ENCODE data around the gene VPS4B. TPM values are rescaled to one million over a fixed set of nuclear protein-coding genes. Genes with fewer than 3 reads are reported as not detected.
"Not testable (repeated sequence)": the region's sequence is repeated elsewhere in the genome, so short reads cannot be mapped to it uniquely, and the experiment has no call there.

Gene VPS4B
- total RNA-seq, result 10 to 100 TPM; 21.1 to 47.2 (median 35.3) TPM

GRCh38 chr18:63422087-63422863, at the start of gene VPS4B:
VPS4B (minus strand) TSS chr18:63422476; CDS start chr18:63422259, 217 bp downstream.
- Histone ChIP-seq H3K27ac (peak within 1 kb of the TSS; percentile 92 to 95), H3K4me3 (peak within 1 kb of the TSS; percentile 61 to 77 (median 69)), H3K4me1 (replicated peaks in 1 of 2) (peaks cover 3 to 4% of the 10 kb centered on the region in 2 donors)
- peak; percentile 92 to 98 (median 97) for ATAC-seq (replicated peaks in 6 of 8)
- in situ Hi-C loops (cut with MboI; ENCODE audit: low pct_unique_long_range_greater_than_20kb in 2 of 9, low sequenced_read_pairs in 9 of 9, unreplicated experiment in 9 of 9), result no loop called here
- 0 to 8% (median 2%) methylated on average over 4 to 38 of the region's 58 CpGs; no CpG with 5 or more reads in 4 of the 10 experiments for WGBS, 10 experiments

- H3K4me1 ChIP-seq (replicated peaks in 1 of 2), result no peaks in the 10 kb centered on the region
- no peak overlapping the region for H3K27ac ChIP-seq
- ATAC-seq (replicated peaks in 6 of 8), result no peak
- WGBS, 10 experiments, result 55 to 100% (median 87%) methylated on average over 1 to 5 of the region's 12 CpGs; no CpG with 5 or more reads in 4 of the 10 experiments
- in situ Hi-C loops (cut with MboI; ENCODE audit: low pct_unique_long_range_greater_than_20kb in 2 of 9, low sequenced_read_pairs in 9 of 9, unreplicated experiment in 9 of 9), result no loop called here
- no peak overlapping the region for H3K4me3 ChIP-seq
Measured at GRCh38 chr18:63470751-63471150, 48.5 kb upstream of the VPS4B start.

GRCh38 chr18:63468575-63468974, 46.3 kb upstream of the VPS4B start:
- no peak overlapping the region for H3K27ac ChIP-seq
- H3K4me1 ChIP-seq (replicated peaks in 1 of 2), result no peaks in the 10 kb centered on the region
- in situ Hi-C loops (cut with MboI; ENCODE audit: low pct_unique_long_range_greater_than_20kb in 2 of 9, low sequenced_read_pairs in 9 of 9, unreplicated experiment in 9 of 9), result no loop called here
- 25 to 100% (median 80%) methylated on average over 1 to 3 of the region's 3 CpGs; no CpG with 5 or more reads in 3 of the 10 experiments for WGBS, 10 experiments
- H3K4me3 ChIP-seq, result no peak overlapping the region
- peak in 3 of 8 experiments; percentile 37 to 74 (median 65) for ATAC-seq (replicated peaks in 6 of 8)

- Histone ChIP-seq H3K27ac (no peak overlapping the region), H3K4me3 (no peak overlapping the region), H3K4me1 (replicated peaks in 1 of 2) (no peaks in the 10 kb centered on the region)
- in situ Hi-C loops (cut with MboI; ENCODE audit: low pct_unique_long_range_greater_than_20kb in 2 of 9, low sequenced_read_pairs in 9 of 9, unreplicated experiment in 9 of 9), result no loop called here
- 0 to 100% (median 75%) methylated on average over 1 to 4 of the region's 4 CpGs; no CpG with 5 or more reads in 4 of the 10 experiments for WGBS, 10 experiments
- no peak for ATAC-seq (replicated peaks in 6 of 8)
Measured at GRCh38 chr18:63467699-63468098, 45.4 kb upstream of the VPS4B start.

- ATAC-seq (replicated peaks in 6 of 8), result no peak
- Histone ChIP-seq H3K4me1 (replicated peaks in 1 of 2) (no peaks in the 10 kb centered on the region), H3K27ac (no peak overlapping the region), H3K4me3 (no peak overlapping the region)
- in situ Hi-C loops (cut with MboI; ENCODE audit: low pct_unique_long_range_greater_than_20kb in 2 of 9, low sequenced_read_pairs in 9 of 9, unreplicated experiment in 9 of 9), result no loop called here
- 0 to 100% (median 57%) methylated on average over 1 to 2 of the region's 2 CpGs; no CpG with 5 or more reads in 2 of the 10 experiments for WGBS, 10 experiments
Measured at GRCh38 chr18:63465059-63465458, 42.8 kb upstream of the VPS4B start.

- no peak overlapping the region for H3K27ac ChIP-seq
- WGBS, 10 experiments, result 13 to 100% (median 86%) methylated on average over 1 to 2 of the region's 2 CpGs; no CpG with 5 or more reads in 1 of the 10 experiments
- H3K4me3 ChIP-seq, result no peak overlapping the region
- no peak for ATAC-seq (replicated peaks in 6 of 8)
- in situ Hi-C loops (cut with MboI; ENCODE audit: low pct_unique_long_range_greater_than_20kb in 2 of 9, low sequenced_read_pairs in 9 of 9, unreplicated experiment in 9 of 9), result no loop called here
- H3K4me1 ChIP-seq (replicated peaks in 1 of 2), result no peaks in the 10 kb centered on the region
Measured at GRCh38 chr18:63464434-63464833, 42.2 kb upstream of the VPS4B start.

GRCh38 chr18:63460414-63460813, 38.1 kb upstream of the VPS4B start:
- Histone ChIP-seq H3K4me1 (replicated peaks in 1 of 2) (no peaks in the 10 kb centered on the region), H3K27ac (no peak overlapping the region), H3K4me3 (no peak overlapping the region)
- 17 to 50% (median 20%) methylated on average over 1 of the region's 1 CpG; no CpG with 5 or more reads in 4 of the 10 experiments for WGBS, 10 experiments
- in situ Hi-C loops (cut with MboI; ENCODE audit: low pct_unique_long_range_greater_than_20kb in 2 of 9, low sequenced_read_pairs in 9 of 9, unreplicated experiment in 9 of 9), result no loop called here
- ATAC-seq (replicated peaks in 6 of 8), result no peak

- peaks cover 0 to 7% of the 10 kb centered on the region in 2 donors for H3K4me1 ChIP-seq (replicated peaks in 1 of 2)
- H3K4me3 ChIP-seq, result no peak overlapping the region
- in situ Hi-C loops (cut with MboI; ENCODE audit: low pct_unique_long_range_greater_than_20kb in 2 of 9, low sequenced_read_pairs in 9 of 9, unreplicated experiment in 9 of 9), result no loop called here
- ATAC-seq (replicated peaks in 6 of 8), result no peak
- H3K27ac ChIP-seq, result no peak overlapping the region
- WGBS, 10 experiments, result 3 to 94% (median 66%) methylated on average over 3 to 6 of the region's 6 CpGs; no CpG with 5 or more reads in 5 of the 10 experiments
Measured at GRCh38 chr18:63457977-63458376, 35.7 kb upstream of the VPS4B start.

- ATAC-seq (replicated peaks in 6 of 8), result peak in 3 of 8 experiments; percentile 93 to 96 (median 94)
- 16 to 100% (median 90%) methylated on average over 1 to 6 of the region's 8 CpGs; no CpG with 5 or more reads in 1 of the 10 experiments for WGBS, 10 experiments
- in situ Hi-C loops (cut with MboI; ENCODE audit: low pct_unique_long_range_greater_than_20kb in 2 of 9, low sequenced_read_pairs in 9 of 9, unreplicated experiment in 9 of 9), result no loop called here
- Histone ChIP-seq H3K27ac (no peak overlapping the region), H3K4me3 (no peak overlapping the region), H3K4me1 (replicated peaks in 1 of 2) (peaks cover 0 to 12% of the 10 kb centered on the region in 2 donors)
Measured at GRCh38 chr18:63454497-63454896, 32.2 kb upstream of the VPS4B start.

GRCh38 chr18:63452751-63453150, 30.5 kb upstream of the VPS4B start:
- H3K27ac ChIP-seq; in situ Hi-C loops (cut with MboI; ENCODE audit: low pct_unique_long_range_greater_than_20kb in 2 of 9, low sequenced_read_pairs in 9 of 9, unreplicated experiment in 9 of 9); ATAC-seq (replicated peaks in 6 of 8); H3K4me3 ChIP-seq: not testable (repeated sequence)
- WGBS, 10 experiments, result 80 to 100% (median 94%) methylated on average over 1 to 4 of the region's 5 CpGs; no CpG with 5 or more reads in 3 of the 10 experiments
- peaks cover 0 to 12% of the 10 kb centered on the region in 2 donors for H3K4me1 ChIP-seq (replicated peaks in 1 of 2)

GRCh38 chr18:63451799-63452660, 29.8 kb upstream of the VPS4B start:
- 25 to 80% (median 64%) methylated on average over 1 to 8 of the region's 9 CpGs; no CpG with 5 or more reads in 1 of the 10 experiments for WGBS, 10 experiments
- peak in 6 of 8 experiments; percentile 26 to 84 (median 64) for ATAC-seq (replicated peaks in 6 of 8)
- H3K4me1 ChIP-seq (replicated peaks in 1 of 2), result peaks cover 0 to 12% of the 10 kb centered on the region in 2 donors
- no peak overlapping the region for H3K27ac ChIP-seq
- in situ Hi-C loops (cut with MboI; ENCODE audit: low pct_unique_long_range_greater_than_20kb in 2 of 9, low sequenced_read_pairs in 9 of 9, unreplicated experiment in 9 of 9), result no loop called here
- no peak overlapping the region for H3K4me3 ChIP-seq

- in situ Hi-C loops (cut with MboI; ENCODE audit: low pct_unique_long_range_greater_than_20kb in 2 of 9, low sequenced_read_pairs in 9 of 9, unreplicated experiment in 9 of 9), result loop anchor here in 4 of 9 experiments (25.0 kb wide), 2 partner anchors 312 to 437 kb away; no protein-coding TSS in a partner anchor
- peaks cover 0 to 12% of the 10 kb centered on the region in 2 donors for H3K4me1 ChIP-seq (replicated peaks in 1 of 2)
- ATAC-seq (replicated peaks in 6 of 8), result no peak
- no peak overlapping the region for H3K27ac ChIP-seq
- no peak overlapping the region for H3K4me3 ChIP-seq
- WGBS, 10 experiments, result 10 to 100% (median 85%) methylated on average over 2 to 4 of the region's 4 CpGs; no CpG with 5 or more reads in 4 of the 10 experiments
Measured at GRCh38 chr18:63449426-63449825, 27.1 kb upstream of the VPS4B start.
